H1 (cell line): Measurements from ENCODE around the gene BRCA1. TPM values are rescaled to one million over a fixed set of nuclear protein-coding genes. Genes with fewer than 3 reads are reported as not detected.

Experiments
- CTCF ChIA-PET: fragments of 300-600 bp; sonication (Branson Sonifier 250); formaldehyde crosslinking; loops from one replicate; lab custom pipeline; 2021; ENCODE audit not compliant: partially characterized antibody; lab: Charles Lee
- POLR2A ChIA-PET: fragments of 300-600 bp; sonication (Branson Sonifier 250); formaldehyde crosslinking; loops from one replicate; lab custom pipeline; 2021; ENCODE audit warnings: inconsistent platforms; ENCODE audit not compliant: partially characterized antibody; lab: Charles Lee
- DNase-seq, 2 experiments: peaks; one replicate each; pipeline versions ENCODE4 v3.0.0 to v3.0.0-alpha.2; 2010 to 2022; ENCODE audit warnings: low spot score in 2 of 2, low read depth in 1 of 2, mixed read lengths in 1 of 2
- FAIRE-seq: peaks from 2 replicates; lab custom pipeline; 2011; peaks lifted over from hg19 to GRCh38; lab: Jason Lieb, UNC
- H2AFZ ChIP-seq: 2 replicates; pipeline ENCODE4 v1.8.1; 2012; ENCODE audit warnings: low read length, inconsistent platforms
- H2AK5ac ChIP-seq: 2 replicates; pipeline ENCODE4 v1.6.1; 2013; ENCODE audit warnings: low read depth, low read length
- H2BK120ac ChIP-seq: replicated peaks from 2 replicates; pipeline ENCODE3; 2013; ENCODE audit warnings: low read depth, low read length, inconsistent platforms
- H2BK12ac ChIP-seq: 2 replicates; pipeline ENCODE4 v1.6.1; 2013; ENCODE audit warnings: low read depth, low read length
- H2BK15ac ChIP-seq: 2 replicates; pipeline ENCODE4 v1.6.1; 2013; ENCODE audit warnings: low read length
- H2BK20ac ChIP-seq: 2 replicates; pipeline ENCODE4 v1.6.1; 2013; ENCODE audit warnings: low read length
- H2BK5ac ChIP-seq: 2 replicates; pipeline ENCODE4 v1.6.1; 2013; ENCODE audit warnings: low read depth, low read length
- H3K14ac ChIP-seq: 2 replicates; pipeline ENCODE4 v1.6.1; 2013; ENCODE audit warnings: inconsistent platforms; ENCODE audit not compliant: insufficient read length
- H3K18ac ChIP-seq: 2 replicates; pipeline ENCODE4 v1.6.1; 2013; ENCODE audit warnings: low read length; ENCODE audit errors: extremely low read depth
- H3K23ac ChIP-seq: 2 replicates; pipeline ENCODE4 v1.6.1; 2013; ENCODE audit warnings: inconsistent platforms; ENCODE audit not compliant: insufficient read length
- H3K23me2 ChIP-seq: 2 replicates; pipeline ENCODE4 v1.6.1; 2013; ENCODE audit warnings: low read depth, low read length
- H3K27ac ChIP-seq: 2 replicates; pipeline ENCODE4 v1.6.1; 2011; ENCODE audit warnings: low read depth, low read length, inconsistent platforms
- H3K27me3 ChIP-seq, 4 experiments: replicated peaks in 1 of 4; 1 replicate in 1 of 4; 2 replicates in 3 of 4; pipeline versions ENCODE4 v1.6.1 to v1.8.1; 2011 to 2013; ENCODE audit warnings: low read length in 3 of 4, mild to moderate bottlenecking in 3 of 4, inconsistent platforms in 2 of 4, mixed read lengths in 2 of 4, moderate library complexity in 1 of 4; ENCODE audit not compliant: control insufficient read depth in 3 of 4, insufficient read depth in 3 of 4; ENCODE audit errors: extremely low read depth in 1 of 4
- H3K36me3 ChIP-seq, 4 experiments: 2 replicates each; pipeline versions ENCODE4 v1.6.1 to v1.8.1; 2011 to 2013; ENCODE audit warnings: mild to moderate bottlenecking in 4 of 4, low read length in 3 of 4, moderate library complexity in 2 of 4, control low read depth in 1 of 4, inconsistent platforms in 1 of 4; ENCODE audit not compliant: insufficient read depth in 4 of 4, control insufficient read depth in 2 of 4
- H3K4ac ChIP-seq: replicated peaks from 2 replicates; pipeline ENCODE3; 2013; ENCODE audit warnings: low read length, low read depth, mixed read lengths, inconsistent platforms; ENCODE audit not compliant: insufficient read length
- H3K4me1 ChIP-seq, 4 experiments: replicated peaks in 1 of 4; 1 replicate in 1 of 4; 2 replicates in 3 of 4; pipeline versions ENCODE4 v1.6.1 to v1.8.1; 2011 to 2013; ENCODE audit warnings: low read length in 3 of 4, inconsistent platforms in 2 of 4, mixed read lengths in 1 of 4; ENCODE audit not compliant: insufficient read depth in 4 of 4, control insufficient read depth in 3 of 4
- H3K4me2 ChIP-seq, 2 experiments: 2 replicates each; pipeline versions ENCODE4 v1.6.1 to v1.8.1; 2011 to 2013; ENCODE audit warnings: low read depth in 2 of 2, low read length in 2 of 2, control low read depth in 1 of 2, inconsistent platforms in 1 of 2, mild to moderate bottlenecking in 1 of 2; ENCODE audit not compliant: insufficient read depth in 1 of 2
- H3K4me3 ChIP-seq, 4 experiments: fragments of 200-600, 300-600 bp in 1 of 4; sonication (generic), shearing (Covaris generic), sonication (Bioruptor Twin) in 1 of 4; 2 replicates each; pipeline versions ENCODE4 v1.5.1 to v1.8.1; 2011 to 2016; ENCODE audit warnings: low read length in 4 of 4, low read depth in 3 of 4, control low read depth in 2 of 4, inconsistent platforms in 2 of 4, mild to moderate bottlenecking in 2 of 4, mixed read lengths in 1 of 4, moderate library complexity in 1 of 4; ENCODE audit not compliant: insufficient read depth in 2 of 4; ENCODE audit errors: extremely low read depth in 1 of 4
- H3K56ac ChIP-seq: replicated peaks from 2 replicates; pipeline ENCODE3; 2013; ENCODE audit warnings: low read depth, mild to moderate bottlenecking, mixed read lengths, low read length, inconsistent platforms; ENCODE audit not compliant: insufficient read length
- H3K79me1 ChIP-seq: 2 replicates; pipeline ENCODE4 v1.6.1; 2013; ENCODE audit warnings: low read depth, low read length, control low read depth
- H3K79me2 ChIP-seq, 2 experiments: 2 replicates each; pipeline versions ENCODE4 v1.6.1 to v1.8.1; 2012 to 2013; ENCODE audit warnings: low read length in 2 of 2, mild to moderate bottlenecking in 2 of 2, inconsistent platforms in 1 of 2; ENCODE audit not compliant: insufficient read depth in 2 of 2, control insufficient read depth in 1 of 2
- H3K9ac ChIP-seq, 4 experiments: replicated peaks in 1 of 4; 1 replicate in 1 of 4; 2 replicates in 3 of 4; pipeline versions ENCODE4 v1.6.1 to v1.8.1; 2011 to 2013; ENCODE audit warnings: low read depth in 3 of 4, low read length in 3 of 4, control low read depth in 2 of 4, mild to moderate bottlenecking in 2 of 4, moderate library complexity in 2 of 4, inconsistent platforms in 1 of 4; ENCODE audit errors: extremely low read depth in 1 of 4
- H3K9me3 ChIP-seq, 2 experiments: 2 replicates each; pipeline versions ENCODE4 v1.6.1 to v1.8.1; 2012 to 2013; ENCODE audit warnings: mild to moderate bottlenecking in 2 of 2, moderate library complexity in 2 of 2, control low read depth in 1 of 2, inconsistent platforms in 1 of 2, low read depth in 1 of 2, low read length in 1 of 2, mixed read lengths in 1 of 2; ENCODE audit not compliant: insufficient read depth in 2 of 2
- H4K20me1 ChIP-seq, 2 experiments: replicated peaks in 1 of 2; 2 replicates each; pipeline versions ENCODE3 to v1.8.1; 2011 to 2013; ENCODE audit warnings: inconsistent platforms in 2 of 2, low read length in 2 of 2, mild to moderate bottlenecking in 1 of 2; ENCODE audit not compliant: insufficient read depth in 2 of 2, control insufficient read depth in 1 of 2
- H4K5ac ChIP-seq: 2 replicates; pipeline ENCODE4 v1.6.1; 2013; ENCODE audit warnings: low read length, low read depth, mixed read lengths, inconsistent platforms; ENCODE audit not compliant: insufficient read length
- H4K8ac ChIP-seq: 2 replicates; pipeline ENCODE4 v1.8.0; 2013; ENCODE audit warnings: mild to moderate bottlenecking, moderate library complexity, low read length, inconsistent platforms; ENCODE audit not compliant: insufficient read depth; ENCODE audit errors: extremely low read depth
- H4K91ac ChIP-seq: replicated peaks from 2 replicates; pipeline ENCODE3; 2013; ENCODE audit warnings: low read length, mixed read lengths, inconsistent platforms; ENCODE audit not compliant: insufficient read length
- CEBPB ChIP-seq: IDR thresholded peaks from 2 replicates; pipeline ENCODE4 v1.6.1; 2012; ENCODE audit warnings: low read depth, low read length
- ZNF274 ChIP-seq: IDR thresholded peaks from 2 replicates; pipeline ENCODE4 v1.7.0; 2012; ENCODE audit warnings: low read length, borderline replicate concordance; ENCODE audit errors: extremely low read depth
- WGBS, 2 experiments: shearing (Covaris generic) in 1 of 2; methylation state at CpG; one replicate each; pipeline versions ENCODE4 v1.1.6 to v1.1.7; 2013 to 2015; ENCODE audit warnings: low lambda C conversion rate in 2 of 2, mixed read lengths in 2 of 2, inconsistent platforms in 1 of 2, low coverage in 1 of 2, missing lambda C conversion rate in 1 of 2; ENCODE audit not compliant: insufficient replicate concordance in 2 of 2, insufficient coverage in 1 of 2, insufficient read length in 1 of 2; ENCODE audit errors: extremely low coverage in 1 of 2, missing lambda C conversion rate in 1 of 2; 5-methylcytosine and 5-hydroxymethylcytosine counted together
- polyA plus RNA-seq, 7 experiments: library from polyadenylated mRNA; depleted of rRNA in 3 of 7; stranded (reverse) in 5 of 7; unstranded in 2 of 7; fragments of >200 nt in 5 of 7; fragments of 200-250 nt in 2 of 7; gene quantifications; 1 replicate in 5 of 7; 2 replicates in 1 of 7; 4 replicates in 1 of 7; pipeline versions ENCODE4 v1.2.1 to v1.2.3, GENCODE V29; 2011 to 2013; ENCODE audit warnings: missing spikeins in 2 of 7, mixed read lengths in 2 of 7
- total RNA-seq: library from RNA; stranded (reverse); fragmentation: NEBNext Ultra II Directional; extraction: Animal tissue kit (Norgen Biotek cat#: 25700); gene quantifications from 2 replicates; pipeline ENCODE4 v1.2.1, GENCODE V29; 2021

BRCA1 gene
- total and polyA plus RNA-seq, 2 of the 8 experiments (the other 6 are each of a cell fraction or from before 2014, with no cell fraction given) = 30.7 to 39.2 TPM

- no peak overlapping the region for H3K18ac ChIP-seq
- POLR2A ChIA-PET = interaction anchor here (0.9 to 3.8 kb wide), 7 partner anchors 13 to 246 kb away, joined by 3 to 12 read pairs (median 4); no protein-coding TSS in a partner anchor
- no peak overlapping the region for H3K56ac ChIP-seq
- WGBS, 2 experiments = 95% methylated on average over 6 of the region's 6 CpGs; no CpG with 5 or more reads in 1 of the 2 experiments
- no peak overlapping the region for H2BK15ac ChIP-seq
- H3K27me3 ChIP-seq = no peaks in the 10 kb centered on the region
- no peak overlapping the region for H2BK12ac ChIP-seq
- DNase-seq (no peak), FAIRE-seq (no peak)
- H4K20me1 ChIP-seq = no peaks in the 10 kb centered on the region
- no peak overlapping the region for H2AK5ac ChIP-seq
- CTCF ChIA-PET = interaction anchor here (0.6 to 2.6 kb wide), 6 partner anchors 10 to 103 kb away, joined by 3 to 12 read pairs (median 4); no protein-coding TSS in a partner anchor
- H4K91ac ChIP-seq = no peak overlapping the region
- no peak overlapping the region for H2BK120ac ChIP-seq
- H4K8ac ChIP-seq = no peak overlapping the region
- no peaks in the 10 kb centered on the region for H3K23me2 ChIP-seq
- peaks cover 2 to 35% (median 9%) of the 10 kb centered on the region in 4 experiments; a peak in 6 of 8 replicates for H3K36me3 ChIP-seq
- no peaks in the 10 kb centered on the region for H3K79me2 ChIP-seq
- H3K27ac ChIP-seq = no peak overlapping the region
- H3K9ac ChIP-seq = no peak overlapping the region
- no peak overlapping the region for H3K4me3 ChIP-seq
- H3K9me3 ChIP-seq = no peaks in the 10 kb centered on the region
- H2AFZ ChIP-seq = no peak overlapping the region
- H2BK5ac ChIP-seq = no peak overlapping the region
- no peak overlapping the region for H2BK20ac ChIP-seq
- no peak overlapping the region for H4K5ac ChIP-seq
- no peak overlapping the region for H3K4me2 ChIP-seq
- TF ChIP-seq CEBPB (peak; percentile 86), ZNF274 (no peak)
- no peaks in the 10 kb centered on the region for H3K79me1 ChIP-seq
- H3K4ac ChIP-seq = no peak overlapping the region
- no peak overlapping the region for H3K14ac ChIP-seq
- no peak overlapping the region for H3K23ac ChIP-seq
- H3K4me1 ChIP-seq = peaks cover 0 to 5% (median 0%) of the 10 kb centered on the region in 4 experiments; a peak in 2 of 7 replicates
Observed at GRCh38 chr17:43068570-43069367, 56.4 kb downstream of the BRCA1 start.
